Measurements from ENCODE around the gene MPND. TPM values are rescaled to one million over a fixed set of nuclear protein-coding genes. Genes with fewer than 3 reads are reported as not detected.

The MPND gene
- total RNA-seq, 2 donors from 2014 or later: 5.8 to 10.8 TPM

- H3K27ac ChIP-seq: no peak overlapping the region
- no peaks in the 10 kb centered on the region for H3K4me1 ChIP-seq (ENCODE audit: control insufficient read depth in 1 of 2, low read depth in 2 of 2)
- no peak overlapping the region for H3K4me3 ChIP-seq
- no peaks in the 10 kb centered on the region for H3K9me3 ChIP-seq
- DNase-seq (ENCODE audit: low spot score) (no peak), ATAC-seq (ENCODE audit: insufficient number of reproducible peaks, low FRiP score, low read depth) (no peak)
- no peaks in the 10 kb centered on the region for H3K27me3 ChIP-seq (replicated peaks; ENCODE audit: insufficient read depth)
- TF ChIP-seq CTCF (IDR thresholded peaks at IDR 0.05): no peak
- no peaks in the 10 kb centered on the region for H3K36me3 ChIP-seq
Observed at GRCh38 chr19:4298810-4299550, 44.4 kb upstream of the MPND start.

DNA sequence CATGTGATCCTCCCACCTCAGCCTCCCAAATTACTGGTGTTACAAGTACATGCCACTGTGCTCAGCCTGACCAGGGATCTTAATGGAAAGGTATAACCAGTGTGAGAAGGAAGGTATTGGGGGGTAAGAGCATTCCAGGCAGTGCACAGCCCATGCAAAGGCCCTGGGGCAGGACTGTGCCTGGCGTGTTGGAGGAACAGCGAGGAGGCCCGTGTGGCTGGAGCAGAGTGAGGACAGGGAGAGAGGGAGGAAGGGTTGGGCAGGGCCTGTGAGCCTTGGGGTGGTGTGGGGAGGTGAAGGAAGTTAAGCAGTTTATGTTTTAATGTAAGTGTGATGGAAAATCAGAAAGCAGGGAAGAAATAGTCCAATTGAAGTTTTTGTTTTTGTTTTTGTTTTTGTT lies 42.8 kb upstream of the MPND start:
- no peak for TF ChIP-seq CTCF (IDR thresholded peaks at IDR 0.05)
- ATAC-seq (ENCODE audit: insufficient number of reproducible peaks, low FRiP score, low read depth) (no peak), DNase-seq (ENCODE audit: low spot score) (no peak)
- Histone ChIP-seq H3K9me3 (no peaks in the 10 kb centered on the region), H3K27me3 (replicated peaks; ENCODE audit: insufficient read depth) (peaks cover 4% of the 10 kb centered on the region), H3K4me1 (ENCODE audit: control insufficient read depth in 1 of 2, low read depth in 2 of 2) (no peaks in the 10 kb centered on the region), H3K36me3 (no peaks in the 10 kb centered on the region), H3K27ac (no peak overlapping the region), H3K4me3 (no peak overlapping the region)

DNA sequence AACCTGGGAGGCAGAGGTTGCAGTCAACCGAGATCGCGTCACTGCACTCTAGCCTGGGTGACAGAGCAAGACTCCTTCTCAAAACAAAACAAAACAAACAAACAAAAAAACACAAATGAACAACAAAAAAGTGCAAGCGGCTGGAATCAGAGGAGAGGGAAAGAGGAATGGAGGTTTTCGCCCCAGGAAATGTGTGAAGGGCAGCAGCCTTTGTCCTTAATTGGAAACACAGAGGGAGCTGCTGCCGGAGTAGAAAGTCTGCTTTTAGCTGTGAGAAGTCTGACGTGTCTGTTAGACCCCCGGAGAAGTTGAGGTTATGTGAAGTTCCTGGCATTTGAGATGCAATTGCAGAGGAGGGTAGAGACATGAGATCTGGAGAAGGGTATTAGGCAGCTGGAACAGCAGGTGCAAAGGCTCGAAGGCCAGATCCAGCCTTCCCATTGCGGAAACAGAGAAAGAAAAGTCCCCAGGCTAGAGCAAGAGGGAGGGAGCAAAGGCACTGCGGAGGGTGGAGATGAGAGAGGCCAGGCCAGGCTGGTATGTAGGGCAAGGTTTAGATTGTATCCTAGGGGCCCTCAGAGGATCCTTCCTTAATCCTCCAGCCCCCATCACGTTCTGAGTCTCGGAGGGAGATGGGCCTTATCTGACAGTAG lies 41.6 kb upstream of the MPND start:
- Histone ChIP-seq H3K27me3 (replicated peaks; ENCODE audit: insufficient read depth) (peaks cover 4% of the 10 kb centered on the region), H3K4me3 (no peak overlapping the region), H3K36me3 (no peaks in the 10 kb centered on the region), H3K27ac (no peak overlapping the region), H3K9me3 (no peaks in the 10 kb centered on the region), H3K4me1 (ENCODE audit: control insufficient read depth in 1 of 2, low read depth in 2 of 2) (no peaks in the 10 kb centered on the region)
- no peak for DNase-seq (ENCODE audit: low spot score)
- TF ChIP-seq CTCF (IDR thresholded peaks at IDR 0.05): no peak
- no peak for ATAC-seq (ENCODE audit: insufficient number of reproducible peaks, low FRiP score, low read depth)

DNA sequence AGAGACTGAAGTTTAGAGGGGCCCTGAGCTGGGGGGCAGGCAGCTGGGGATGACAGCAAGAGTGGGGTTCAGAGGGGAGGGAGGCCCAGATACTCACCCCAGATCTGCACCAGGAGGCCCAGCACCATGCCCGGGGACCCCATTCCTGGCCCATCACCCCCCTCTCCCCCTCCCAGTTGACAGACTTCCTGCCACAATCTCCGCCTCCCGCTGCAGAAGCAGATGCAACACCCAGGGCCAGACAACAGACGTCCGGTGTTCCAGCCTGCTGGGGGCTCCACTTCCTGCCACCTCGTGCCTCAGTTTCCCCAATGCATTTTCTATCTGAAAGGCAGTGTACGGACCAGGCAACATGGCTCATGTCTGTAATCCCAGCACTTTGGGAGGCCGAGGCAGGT lies 41.1 kb upstream of the MPND start, which contains the start of gene TMIGD2:
TMIGD2 (minus strand) TSS at position 147 of the 398 bp plus-strand sequence; CDS start at position 143, 4 bp downstream.
- no peak for TF ChIP-seq CTCF (IDR thresholded peaks at IDR 0.05)
- H3K4me3 ChIP-seq: no peak within 1 kb of the TSS
- H3K9me3 ChIP-seq: no peaks in the 10 kb centered on the region
- peaks cover 4% of the 10 kb centered on the region for H3K27me3 ChIP-seq (replicated peaks; ENCODE audit: insufficient read depth)
- H3K4me1 ChIP-seq (ENCODE audit: control insufficient read depth in 1 of 2, low read depth in 2 of 2): no peaks in the 10 kb centered on the region
- ATAC-seq (ENCODE audit: insufficient number of reproducible peaks, low FRiP score, low read depth): no peak
- H3K36me3 ChIP-seq: no peaks in the 10 kb centered on the region
- DNase-seq (ENCODE audit: low spot score): no peak
- no peak within 1 kb of the TSS for H3K27ac ChIP-seq

DNA sequence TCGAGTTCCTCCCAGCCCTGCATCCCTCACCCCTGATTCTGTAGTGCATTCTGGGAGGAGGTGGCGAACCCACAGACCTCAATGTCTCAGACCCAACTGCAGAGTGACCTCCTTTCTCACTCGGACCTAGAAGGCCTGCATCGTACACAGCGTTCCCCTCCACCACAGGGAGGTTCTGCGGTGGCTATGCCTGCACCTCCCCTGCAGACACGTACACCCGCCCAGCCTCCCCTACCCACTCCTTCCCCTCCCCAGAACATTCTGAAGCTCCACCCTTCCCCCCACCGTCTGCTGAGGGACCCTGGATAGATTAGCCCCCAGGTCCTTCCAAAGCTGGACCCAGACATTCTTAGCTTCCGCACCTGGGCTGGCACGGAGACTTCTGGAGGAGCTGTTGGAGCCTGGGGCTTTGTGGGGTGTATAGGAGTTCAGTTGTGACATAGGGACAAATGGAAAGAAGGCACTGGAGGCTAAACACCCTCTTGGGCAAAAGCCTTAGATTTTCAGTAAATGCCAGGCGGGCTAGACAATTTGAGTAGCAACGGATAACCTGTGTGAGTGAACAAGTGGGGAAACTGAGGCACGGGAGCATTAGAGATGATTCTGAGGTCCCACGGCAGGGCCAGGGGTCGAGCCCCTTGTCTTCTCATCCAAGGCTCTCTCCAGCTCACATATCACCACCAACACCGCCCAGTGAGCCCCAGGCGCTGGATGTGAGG lies 39.4 kb upstream of the MPND start:
- Histone ChIP-seq H3K9me3 (no peaks in the 10 kb centered on the region), H3K36me3 (no peaks in the 10 kb centered on the region), H3K27ac (no peak overlapping the region), H3K27me3 (replicated peaks; ENCODE audit: insufficient read depth) (peaks cover 4% of the 10 kb centered on the region), H3K4me1 (ENCODE audit: control insufficient read depth in 1 of 2, low read depth in 2 of 2) (no peaks in the 10 kb centered on the region), H3K4me3 (peak overlapping the region; percentile 50)
- ATAC-seq (ENCODE audit: insufficient number of reproducible peaks, low FRiP score, low read depth): no peak
- TF ChIP-seq CTCF (IDR thresholded peaks at IDR 0.05): no peak
- DNase-seq (ENCODE audit: low spot score): no peak

All from thoracic aorta (tissue), 2 donors.